ENCODE data around the gene RBBP5. TPM values are rescaled to one million over a fixed set of nuclear protein-coding genes. Genes with fewer than 3 reads are reported as not detected.

RBBP5 gene
- total RNA-seq, 1 donor from 2014 or later = 11.4 TPM

DNA sequence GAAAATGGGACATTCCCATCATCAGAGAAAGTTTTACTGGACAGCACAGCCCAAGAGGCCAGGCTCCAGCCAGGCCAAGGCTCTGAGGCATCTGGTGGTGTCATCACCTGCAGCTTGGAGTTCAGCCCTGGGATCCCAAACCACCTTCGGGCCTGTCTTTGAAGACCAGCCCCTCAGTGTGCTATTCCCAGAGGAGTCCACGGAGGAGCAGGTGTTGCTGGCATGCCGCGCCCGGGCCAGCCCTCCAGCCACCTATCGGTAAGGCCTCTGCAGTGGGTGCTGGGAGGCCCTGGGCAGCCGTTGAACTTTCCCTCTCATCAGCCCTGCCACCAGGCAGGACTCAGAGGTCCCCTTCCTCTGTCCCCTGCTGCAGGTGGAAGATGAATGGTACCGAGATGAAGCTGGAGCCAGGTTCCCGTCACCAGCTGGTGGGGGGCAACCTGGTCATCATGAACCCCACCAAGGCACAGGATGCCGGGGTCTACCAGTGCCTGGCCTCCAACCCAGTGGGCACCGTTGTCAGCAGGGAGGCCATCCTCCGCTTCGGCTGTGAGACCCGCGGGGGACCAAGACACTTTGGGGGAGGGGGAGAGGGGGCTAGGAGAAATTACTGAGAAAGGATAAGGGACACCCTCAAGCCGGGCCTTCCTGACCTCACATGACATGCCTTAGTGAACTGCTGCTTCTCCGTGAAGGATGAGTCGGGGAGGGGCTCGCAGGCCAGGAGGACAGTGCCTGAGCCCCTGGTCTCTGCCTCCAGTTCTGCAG lies 63.8 kb downstream of the RBBP5 start:
- peaks cover 6% of the 10 kb centered on the region for H3K27me3 Mint-ChIP-seq (ENCODE audit: unreplicated experiment)
- TF ChIP-seq, protein P1, sequence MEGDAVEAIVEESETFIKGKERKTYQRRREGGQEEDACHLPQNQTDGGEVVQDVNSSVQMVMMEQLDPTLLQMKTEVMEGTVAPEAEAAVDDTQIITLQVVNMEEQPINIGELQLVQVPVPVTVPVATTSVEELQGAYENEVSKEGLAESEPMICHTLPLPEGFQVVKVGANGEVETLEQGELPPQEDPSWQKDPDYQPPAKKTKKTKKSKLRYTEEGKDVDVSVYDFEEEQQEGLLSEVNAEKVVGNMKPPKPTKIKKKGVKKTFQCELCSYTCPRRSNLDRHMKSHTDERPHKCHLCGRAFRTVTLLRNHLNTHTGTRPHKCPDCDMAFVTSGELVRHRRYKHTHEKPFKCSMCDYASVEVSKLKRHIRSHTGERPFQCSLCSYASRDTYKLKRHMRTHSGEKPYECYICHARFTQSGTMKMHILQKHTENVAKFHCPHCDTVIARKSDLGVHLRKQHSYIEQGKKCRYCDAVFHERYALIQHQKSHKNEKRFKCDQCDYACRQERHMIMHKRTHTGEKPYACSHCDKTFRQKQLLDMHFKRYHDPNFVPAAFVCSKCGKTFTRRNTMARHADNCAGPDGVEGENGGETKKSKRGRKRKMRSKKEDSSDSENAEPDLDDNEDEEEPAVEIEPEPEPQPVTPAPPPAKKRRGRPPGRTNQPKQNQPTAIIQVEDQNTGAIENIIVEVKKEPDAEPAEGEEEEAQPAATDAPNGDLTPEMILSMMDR (IDR thresholded peaks at IDR 0.05; ENCODE audit: unreplicated experiment) = no peak
- H3K27ac Mint-ChIP-seq (ENCODE audit: unreplicated experiment) = no peak overlapping the region
- no peaks in the 10 kb centered on the region for H3K9me3 Mint-ChIP-seq (ENCODE audit: unreplicated experiment)
- H3K36me3 Mint-ChIP-seq (ENCODE audit: low read depth, unreplicated experiment) = no peaks in the 10 kb centered on the region
- no peak for DNase-seq (ENCODE audit: low spot score)
- no peaks in the 10 kb centered on the region for H3K4me1 Mint-ChIP-seq (ENCODE audit: unreplicated experiment)
- no peak overlapping the region for H3K4me3 Mint-ChIP-seq (ENCODE audit: unreplicated experiment)

DNA sequence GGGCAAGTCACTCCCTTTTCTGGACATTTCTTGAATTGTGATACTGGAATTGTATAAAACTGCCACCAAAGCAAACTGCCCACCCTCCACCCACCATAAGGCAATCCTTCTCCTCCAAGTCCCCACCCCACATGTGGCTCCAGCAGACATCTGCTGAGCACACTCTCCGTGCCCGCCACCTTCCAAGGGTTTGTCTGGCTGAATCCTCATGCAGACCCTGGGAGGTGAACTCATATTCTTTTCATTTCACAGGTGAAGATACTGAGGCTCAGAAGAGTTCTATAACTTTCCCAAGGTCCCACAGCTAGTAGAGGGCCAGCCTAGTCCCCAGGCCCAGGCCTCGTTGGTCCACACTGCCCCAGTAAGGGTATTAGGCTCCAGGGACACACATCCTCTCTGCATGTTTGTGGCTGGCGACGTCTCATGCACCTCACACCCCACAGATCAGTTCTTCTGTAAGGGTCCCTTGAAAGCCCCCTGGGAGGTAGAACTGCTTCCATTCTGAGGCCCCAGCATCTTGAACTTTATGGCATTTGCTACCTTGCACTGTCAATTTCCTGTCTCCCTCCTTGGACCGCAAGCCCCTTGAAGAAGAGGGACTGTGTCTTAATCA lies 64.7 kb downstream of the RBBP5 start:
- no peaks in the 10 kb centered on the region for H3K36me3 Mint-ChIP-seq (ENCODE audit: low read depth, unreplicated experiment)
- DNase-seq (ENCODE audit: low spot score) = no peak
- H3K9me3 Mint-ChIP-seq (ENCODE audit: unreplicated experiment) = no peaks in the 10 kb centered on the region
- TF ChIP-seq, protein P1 (IDR thresholded peaks at IDR 0.05; ENCODE audit: unreplicated experiment) = no peak
- no peak overlapping the region for H3K4me3 Mint-ChIP-seq (ENCODE audit: unreplicated experiment)
- peaks cover 6% of the 10 kb centered on the region for H3K27me3 Mint-ChIP-seq (ENCODE audit: unreplicated experiment)
- no peaks in the 10 kb centered on the region for H3K4me1 Mint-ChIP-seq (ENCODE audit: unreplicated experiment)
- H3K27ac Mint-ChIP-seq (ENCODE audit: unreplicated experiment) = no peak overlapping the region

DNA sequence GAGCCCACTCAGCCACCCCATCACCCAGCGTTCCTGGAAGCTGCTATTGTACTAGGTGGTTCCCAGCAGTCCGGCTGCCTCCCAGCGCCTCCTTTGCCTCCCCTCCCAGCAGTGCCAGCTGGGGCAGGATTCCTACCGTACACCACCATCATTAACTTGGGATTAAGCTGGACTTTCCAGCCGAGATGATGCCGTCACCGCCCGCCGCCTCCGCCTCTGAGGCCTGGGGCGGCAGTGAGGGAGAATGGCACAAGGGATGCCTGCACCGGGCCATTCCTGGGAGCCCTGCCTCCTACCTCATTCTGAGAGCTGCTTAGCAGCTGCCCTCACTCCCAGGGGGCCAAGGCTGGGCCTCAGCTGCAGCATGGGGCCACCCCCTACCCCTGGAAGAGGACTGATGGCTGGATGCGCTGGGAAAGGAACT lies 65.6 kb downstream of the RBBP5 start:
- H3K27me3 Mint-ChIP-seq (ENCODE audit: unreplicated experiment) = peaks cover 6% of the 10 kb centered on the region

DNA sequence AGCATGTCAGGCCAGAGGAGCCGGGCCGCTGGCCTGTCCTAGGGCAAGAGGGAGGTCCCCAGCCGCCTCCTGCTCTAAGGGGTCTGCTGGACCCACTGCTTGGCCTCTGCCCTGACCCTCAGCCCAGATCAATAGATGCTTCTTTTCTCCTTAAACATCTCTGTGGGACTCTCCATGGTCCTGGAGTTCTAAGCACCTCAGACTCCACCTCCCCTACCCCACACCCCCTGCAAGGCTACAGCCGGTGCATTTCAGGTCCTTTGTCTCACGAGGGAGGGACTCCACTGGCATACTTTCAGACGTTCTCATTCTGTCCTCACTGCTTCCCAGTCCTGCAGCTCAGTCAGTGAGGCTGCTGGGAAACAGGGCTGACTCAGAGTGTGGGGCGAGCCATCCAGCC lies 67.8 kb downstream of the RBBP5 start:
- no peak for DNase-seq (ENCODE audit: low spot score)
- H3K9me3 Mint-ChIP-seq (ENCODE audit: unreplicated experiment) = no peaks in the 10 kb centered on the region
- TF ChIP-seq, protein P1 (IDR thresholded peaks at IDR 0.05; ENCODE audit: unreplicated experiment) = no peak
- H3K36me3 Mint-ChIP-seq (ENCODE audit: low read depth, unreplicated experiment) = no peaks in the 10 kb centered on the region
- peaks cover 9% of the 10 kb centered on the region for H3K27me3 Mint-ChIP-seq (ENCODE audit: unreplicated experiment)
- no peaks in the 10 kb centered on the region for H3K4me1 Mint-ChIP-seq (ENCODE audit: unreplicated experiment)
- no peak overlapping the region for H3K4me3 Mint-ChIP-seq (ENCODE audit: unreplicated experiment)
- H3K27ac Mint-ChIP-seq (ENCODE audit: unreplicated experiment) = no peak overlapping the region

More for the DNA sequence above, 65.6 kb downstream of the RBBP5 start:
- TF ChIP-seq, protein P1 (IDR thresholded peaks at IDR 0.05; ENCODE audit: unreplicated experiment) = no peak
- DNase-seq (ENCODE audit: low spot score) = no peak
- Mint-ChIP-seq H3K9me3 (ENCODE audit: unreplicated experiment) (no peaks in the 10 kb centered on the region), H3K27ac (ENCODE audit: unreplicated experiment) (no peak overlapping the region), H3K4me1 (ENCODE audit: unreplicated experiment) (no peaks in the 10 kb centered on the region), H3K4me3 (ENCODE audit: unreplicated experiment) (no peak overlapping the region), H3K36me3 (ENCODE audit: low read depth, unreplicated experiment) (no peaks in the 10 kb centered on the region)

DNA sequence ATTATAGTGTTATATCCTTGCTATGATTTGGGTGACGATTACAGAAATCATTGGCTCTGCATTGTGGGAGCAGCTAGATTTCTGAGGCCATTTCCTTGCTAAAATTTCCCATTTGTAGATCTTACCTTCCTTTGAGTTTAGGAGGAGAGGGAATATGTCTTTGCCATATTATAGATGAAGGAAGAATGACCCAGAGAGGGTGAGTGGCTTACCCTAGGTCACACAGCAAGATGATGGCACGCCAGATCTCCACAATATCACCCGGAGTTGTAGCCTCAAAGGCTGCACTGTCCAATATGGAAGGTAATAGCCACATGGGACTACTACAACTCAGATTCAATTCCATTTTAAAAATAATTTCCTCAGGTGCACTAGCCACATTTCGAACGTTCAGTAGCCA lies 68.5 kb downstream of the RBBP5 start:
- Mint-ChIP-seq H3K9me3 (ENCODE audit: unreplicated experiment) (no peaks in the 10 kb centered on the region), H3K36me3 (ENCODE audit: low read depth, unreplicated experiment) (no peaks in the 10 kb centered on the region), H3K4me1 (ENCODE audit: unreplicated experiment) (no peaks in the 10 kb centered on the region), H3K27ac (ENCODE audit: unreplicated experiment) (no peak overlapping the region), H3K4me3 (ENCODE audit: unreplicated experiment) (peak overlapping the region; percentile 9), H3K27me3 (ENCODE audit: unreplicated experiment) (peaks cover 9% of the 10 kb centered on the region)
- TF ChIP-seq, protein P1 (IDR thresholded peaks at IDR 0.05; ENCODE audit: unreplicated experiment) = no peak
- no peak for DNase-seq (ENCODE audit: low spot score)

Data from endothelial cell (in vitro differentiated cells).